ENCODE data around the gene PTPRN.

DNA sequence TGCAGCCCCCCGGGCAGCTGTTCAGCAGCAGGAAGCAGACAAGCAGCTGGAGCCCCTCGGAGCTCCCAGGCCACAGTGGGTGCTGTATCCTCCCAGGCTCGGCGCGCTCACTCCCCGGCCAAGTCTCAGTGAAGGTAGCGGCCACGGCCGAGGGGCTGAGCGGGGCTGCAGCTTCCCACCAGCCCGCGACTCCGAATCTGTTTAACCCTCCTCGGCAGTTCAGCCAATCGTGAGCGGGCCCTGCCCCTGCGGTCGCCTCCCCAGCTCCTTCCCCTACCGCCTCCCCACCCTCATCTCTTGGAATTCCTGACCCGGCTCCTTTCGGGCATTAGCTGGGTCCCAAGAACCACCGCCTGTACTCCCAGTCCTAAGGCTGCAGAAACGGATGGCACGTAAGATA lies 23.3 kb upstream of the PTPRN start, which contains the start of gene RESP18:
- TF ChIP-seq, protein P1, sequence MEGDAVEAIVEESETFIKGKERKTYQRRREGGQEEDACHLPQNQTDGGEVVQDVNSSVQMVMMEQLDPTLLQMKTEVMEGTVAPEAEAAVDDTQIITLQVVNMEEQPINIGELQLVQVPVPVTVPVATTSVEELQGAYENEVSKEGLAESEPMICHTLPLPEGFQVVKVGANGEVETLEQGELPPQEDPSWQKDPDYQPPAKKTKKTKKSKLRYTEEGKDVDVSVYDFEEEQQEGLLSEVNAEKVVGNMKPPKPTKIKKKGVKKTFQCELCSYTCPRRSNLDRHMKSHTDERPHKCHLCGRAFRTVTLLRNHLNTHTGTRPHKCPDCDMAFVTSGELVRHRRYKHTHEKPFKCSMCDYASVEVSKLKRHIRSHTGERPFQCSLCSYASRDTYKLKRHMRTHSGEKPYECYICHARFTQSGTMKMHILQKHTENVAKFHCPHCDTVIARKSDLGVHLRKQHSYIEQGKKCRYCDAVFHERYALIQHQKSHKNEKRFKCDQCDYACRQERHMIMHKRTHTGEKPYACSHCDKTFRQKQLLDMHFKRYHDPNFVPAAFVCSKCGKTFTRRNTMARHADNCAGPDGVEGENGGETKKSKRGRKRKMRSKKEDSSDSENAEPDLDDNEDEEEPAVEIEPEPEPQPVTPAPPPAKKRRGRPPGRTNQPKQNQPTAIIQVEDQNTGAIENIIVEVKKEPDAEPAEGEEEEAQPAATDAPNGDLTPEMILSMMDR (IDR thresholded peaks at IDR 0.05 in 4 of 5, conservative IDR thresholded peaks at IDR 0.05 in 1 of 5) = no peak
- TF ChIP-seq POLR2A (IDR thresholded peaks at IDR 0.05) = no peak

Measured in gastrocnemius medialis (tissue), 4 donors.